Ascending aorta (tissue), 2 donors: Measurements from ENCODE around the gene CPNE1. TPM values are rescaled to one million over a fixed set of nuclear protein-coding genes. Genes with fewer than 3 reads are reported as not detected.

Source experiments
- DNase-seq, 2 donors: peaks; one replicate each; pipeline ENCODE4 v3.0.0-alpha.2; 2019; ENCODE audit warnings: low spot score in 2 of 2
- H3K27ac ChIP-seq, 2 donors: fragments of 200-600 bp; sonication (generic); one replicate each; pipeline ENCODE4 v1.5.1; 2016 to 2017; ENCODE audit warnings: mild to moderate bottlenecking in 1 of 2
- H3K27me3 ChIP-seq: fragments of 200-600 bp; sonication (generic); one replicate; pipeline ENCODE4 v1.5.1; 2017
- H3K36me3 ChIP-seq, 2 donors: fragments of 200-600 bp; sonication (generic); one replicate each; pipeline ENCODE4 v1.5.1; 2016
- H3K4me1 ChIP-seq, 2 donors: fragments of 200-600 bp; sonication (generic); one replicate each; pipeline ENCODE4 v1.5.1; 2016 to 2017; ENCODE audit warnings: mild to moderate bottlenecking in 1 of 2
- H3K4me3 ChIP-seq, 2 donors: fragments of 200-600 bp; sonication (generic); one replicate each; pipeline ENCODE4 v1.5.1; 2016 to 2017; ENCODE audit warnings: mild to moderate bottlenecking in 1 of 2
- H3K9me3 ChIP-seq, 2 donors: fragments of 200-600 bp; sonication (generic); one replicate each; pipeline ENCODE4 v1.5.1; 2016
- intact Hi-C: fragments of 100-400 bp; cut with DNase I; formaldehyde crosslinking; loops from one replicate; pipeline ENCODE4 v1.15.1; 2023
- total RNA-seq: library from RNA; depleted of rRNA; stranded (reverse); fragments of >200 nt; gene quantifications from one replicate; pipeline ENCODE4 v1.1.0, GENCODE V29; 2016
- TF ChIP-seq, protein P1 (sequence below), 3 experiments: fragments of 200-600 bp in 2 of 3; fragments of 450-650 bp in 1 of 3; sonication (generic) in 2 of 3; IDR thresholded peaks; one replicate each; pipeline ENCODE4 v1.5.1; 2016 to 2019; ENCODE audit warnings: antibody characterized with exemption in 3 of 3, mild to moderate bottlenecking in 1 of 3, moderate library complexity in 1 of 3

Gene CPNE1
- total RNA-seq, 1 donor from 2014 or later, result 208 TPM

DNA sequence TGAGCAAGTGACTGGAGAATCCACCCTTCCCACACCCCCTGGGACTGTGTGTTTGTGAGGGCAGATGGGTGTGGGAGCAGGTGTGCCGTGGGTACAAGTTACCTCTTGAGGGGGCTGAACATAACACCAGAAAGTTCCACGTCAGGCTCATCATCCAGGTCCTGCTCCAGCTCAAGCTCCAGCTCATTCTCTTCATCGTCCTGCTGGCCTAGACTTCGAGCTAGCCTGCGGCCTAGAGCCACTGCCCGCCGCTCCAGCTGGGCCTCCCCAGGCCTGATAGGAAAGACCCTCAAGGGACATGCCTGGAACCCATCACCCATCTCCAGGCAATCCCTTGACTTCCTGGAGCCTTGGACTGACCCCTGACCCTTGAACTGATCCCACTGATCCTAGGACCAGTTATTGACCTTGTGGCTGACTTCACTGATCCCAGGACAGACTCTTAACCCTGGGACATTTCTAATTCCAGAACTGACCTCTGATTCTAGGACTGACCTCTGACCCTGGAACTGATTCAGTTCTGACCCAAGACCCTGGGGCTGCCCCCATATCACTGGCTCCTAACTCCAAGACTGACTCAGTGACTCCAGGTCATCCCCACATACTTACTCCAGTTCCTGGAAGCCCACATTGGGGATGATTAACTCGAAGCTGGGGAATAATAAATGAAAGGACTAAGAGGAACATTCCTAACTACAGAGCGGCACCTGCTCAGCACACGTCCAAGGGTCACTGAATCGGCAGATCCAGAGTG is 60.8 kb downstream of the CPNE1 start:
- TF ChIP-seq, protein P1, sequence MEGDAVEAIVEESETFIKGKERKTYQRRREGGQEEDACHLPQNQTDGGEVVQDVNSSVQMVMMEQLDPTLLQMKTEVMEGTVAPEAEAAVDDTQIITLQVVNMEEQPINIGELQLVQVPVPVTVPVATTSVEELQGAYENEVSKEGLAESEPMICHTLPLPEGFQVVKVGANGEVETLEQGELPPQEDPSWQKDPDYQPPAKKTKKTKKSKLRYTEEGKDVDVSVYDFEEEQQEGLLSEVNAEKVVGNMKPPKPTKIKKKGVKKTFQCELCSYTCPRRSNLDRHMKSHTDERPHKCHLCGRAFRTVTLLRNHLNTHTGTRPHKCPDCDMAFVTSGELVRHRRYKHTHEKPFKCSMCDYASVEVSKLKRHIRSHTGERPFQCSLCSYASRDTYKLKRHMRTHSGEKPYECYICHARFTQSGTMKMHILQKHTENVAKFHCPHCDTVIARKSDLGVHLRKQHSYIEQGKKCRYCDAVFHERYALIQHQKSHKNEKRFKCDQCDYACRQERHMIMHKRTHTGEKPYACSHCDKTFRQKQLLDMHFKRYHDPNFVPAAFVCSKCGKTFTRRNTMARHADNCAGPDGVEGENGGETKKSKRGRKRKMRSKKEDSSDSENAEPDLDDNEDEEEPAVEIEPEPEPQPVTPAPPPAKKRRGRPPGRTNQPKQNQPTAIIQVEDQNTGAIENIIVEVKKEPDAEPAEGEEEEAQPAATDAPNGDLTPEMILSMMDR (IDR thresholded peaks at IDR 0.05), result no peak
- no peak for DNase-seq
- Histone ChIP-seq H3K9me3 (no peaks in the 10 kb centered on the region), H3K4me3 (no peak overlapping the region), H3K4me1 (peaks cover 10 to 14% of the 10 kb centered on the region in 2 donors), H3K36me3 (no peaks in the 10 kb centered on the region), H3K27me3 (no peaks in the 10 kb centered on the region), H3K27ac (no peak overlapping the region)
- intact Hi-C loops, result loop anchor here (5.0 kb wide), 2 partner anchors 58 to 93 kb away; partner anchors contain the start of genes CPNE1, NFS1, RBM12 and ROMO1

DNA sequence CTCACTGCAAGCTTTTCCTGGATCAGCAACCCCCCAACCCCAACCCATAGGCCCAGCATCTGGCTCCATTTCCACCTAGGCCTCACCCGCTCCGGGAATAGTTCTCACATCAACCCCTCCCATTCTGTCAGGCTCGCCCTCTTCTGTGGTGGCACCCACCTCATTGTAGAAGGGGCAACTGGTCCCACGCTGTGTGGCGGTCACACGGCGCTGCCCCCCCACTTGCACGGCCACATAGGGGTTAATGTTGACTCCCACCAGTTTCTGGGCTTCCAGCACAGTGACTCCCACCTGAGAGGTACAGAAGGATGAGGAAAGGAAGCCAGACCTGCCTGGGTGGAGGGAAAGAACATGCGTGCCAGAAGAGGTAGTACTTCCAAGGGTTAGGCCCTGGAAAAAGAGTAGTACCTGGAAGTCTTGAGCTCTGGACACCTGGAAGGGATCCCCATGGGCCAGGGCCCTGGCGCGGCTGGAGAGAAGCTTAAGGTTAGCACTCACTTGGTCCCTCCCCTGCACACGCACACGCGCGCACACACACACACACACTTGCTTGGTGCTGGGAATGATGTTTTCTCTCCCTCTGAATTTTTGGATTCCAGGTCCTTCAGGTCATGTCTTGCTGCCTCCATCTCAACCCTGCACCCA is 61.7 kb downstream of the CPNE1 start:
- no peak overlapping the region for H3K27ac ChIP-seq
- H3K27me3 ChIP-seq, result no peaks in the 10 kb centered on the region
- no peaks in the 10 kb centered on the region for H3K36me3 ChIP-seq
- H3K4me1 ChIP-seq, result peaks cover 10 to 14% of the 10 kb centered on the region in 2 donors
- H3K9me3 ChIP-seq, result no peaks in the 10 kb centered on the region
- H3K4me3 ChIP-seq, result no peak overlapping the region
- intact Hi-C loops, result loop anchor here (5.0 kb wide), 2 partner anchors 59 to 94 kb away; partner anchors contain the start of genes CPNE1, NFS1, RBM12 and ROMO1
- TF ChIP-seq, protein P1 (IDR thresholded peaks at IDR 0.05), result no peak
- no peak for DNase-seq

DNA sequence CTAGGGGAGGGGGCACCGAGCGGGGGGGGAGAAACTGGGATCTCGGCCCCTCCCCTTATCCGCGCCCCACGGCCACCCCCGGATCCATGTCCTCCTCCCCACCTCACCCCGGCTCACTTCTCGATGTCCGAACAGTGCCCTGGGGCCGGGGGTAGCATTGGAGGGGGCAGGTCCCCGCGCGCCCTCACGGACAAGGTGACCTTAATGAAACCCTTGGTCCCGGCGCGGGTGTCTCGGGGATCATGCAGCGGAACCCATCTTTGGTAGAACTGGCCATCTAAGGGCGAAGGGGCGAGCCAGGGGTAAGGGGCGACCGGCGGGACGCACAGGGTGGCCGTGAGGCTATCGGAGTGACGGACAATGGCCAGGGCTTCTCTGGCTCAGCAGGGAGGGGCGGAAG is 62.7 kb downstream of the CPNE1 start:
- TF ChIP-seq, protein P1 (IDR thresholded peaks at IDR 0.05), result no peak
- H3K27ac ChIP-seq, result no peak overlapping the region
- no peaks in the 10 kb centered on the region for H3K9me3 ChIP-seq
- intact Hi-C loops, result loop anchor here (1.0 to 5.0 kb wide), 3 partner anchors 16 to 95 kb away; partner anchors contain the start of genes CPNE1, NFS1, RBM12 and ROMO1
- DNase-seq, result no peak
- peak overlapping the region; percentile 66 to 71 for H3K4me3 ChIP-seq
- no peaks in the 10 kb centered on the region for H3K27me3 ChIP-seq
- H3K4me1 ChIP-seq, result peaks cover 10 to 14% of the 10 kb centered on the region in 2 donors
- no peaks in the 10 kb centered on the region for H3K36me3 ChIP-seq

DNA sequence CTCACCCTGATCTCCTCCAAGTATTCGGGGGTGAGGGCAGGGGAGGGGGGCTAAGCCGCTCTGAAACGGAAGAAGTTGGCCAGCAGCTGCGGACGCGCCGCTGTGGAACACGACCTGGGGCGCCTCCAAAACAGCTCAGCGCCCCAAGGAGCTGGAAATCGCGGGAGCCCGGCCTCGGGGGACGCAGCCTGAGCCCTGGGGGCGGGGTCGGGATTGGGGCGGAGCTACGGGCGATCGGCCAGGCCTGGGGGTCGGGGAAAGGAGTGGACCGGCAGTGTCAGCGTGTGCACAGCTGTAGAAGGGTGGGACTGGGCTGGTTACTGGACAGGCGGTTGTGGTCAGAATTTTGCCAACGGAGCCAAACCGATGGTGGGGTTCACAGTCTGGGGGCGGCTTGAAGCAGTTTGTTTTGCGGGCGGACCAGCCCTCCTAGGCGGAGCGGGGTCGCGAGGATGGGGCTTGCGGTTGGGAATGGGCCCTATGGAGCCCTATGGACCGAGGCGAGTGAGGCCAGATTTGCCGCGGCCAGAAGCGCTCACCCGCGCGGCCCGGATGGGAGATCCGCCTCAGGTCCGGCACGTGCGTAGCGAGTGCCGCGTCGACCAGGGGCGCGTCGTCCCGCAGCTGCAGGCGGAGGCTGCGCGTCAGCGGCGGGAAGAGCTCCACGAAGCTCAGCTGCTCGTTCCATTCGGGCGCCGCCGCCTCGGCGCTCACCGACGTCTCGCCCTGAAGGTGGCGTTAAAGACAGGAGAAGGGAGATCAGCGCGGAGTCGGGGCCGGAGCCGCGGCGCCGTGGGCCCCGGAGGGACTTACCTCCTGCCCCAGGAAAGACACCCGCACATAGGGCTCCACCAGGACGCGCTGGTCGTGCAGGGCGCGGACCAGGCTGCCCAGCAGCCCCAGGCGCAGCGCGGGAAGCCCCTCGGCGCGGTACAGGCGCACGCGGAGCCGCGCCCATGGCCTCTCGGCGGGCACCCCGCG is 63.4 kb downstream of the CPNE1 start:
- Histone ChIP-seq H3K36me3 (no peaks in the 10 kb centered on the region), H3K27ac (no peak overlapping the region), H3K4me3 (peak overlapping the region; percentile 66 to 71), H3K9me3 (no peaks in the 10 kb centered on the region), H3K27me3 (no peaks in the 10 kb centered on the region), H3K4me1 (peaks cover 10 to 14% of the 10 kb centered on the region in 2 donors)
- peak in 1 of 2 donors; percentile 84 for DNase-seq
- intact Hi-C loops, result loop anchor here (1.0 to 5.0 kb wide), 3 partner anchors 17 to 96 kb away; partner anchors contain the start of genes CPNE1, NFS1, RBM12 and ROMO1
- TF ChIP-seq, protein P1 (IDR thresholded peaks at IDR 0.05), result peak; percentile 28 to 69 (median 30)
